Astrocyte (in vitro differentiated cells and primary cell): Measurements from ENCODE around the gene NRAP.

Source experiments
- EZH2 ChIP-seq: IDR thresholded peaks from 2 replicates; pipeline ENCODE4 v1.6.1; 2012; ENCODE audit warnings: mild to moderate bottlenecking, low read length, inconsistent platforms; ENCODE audit not compliant: insufficient read depth
- TF ChIP-seq, protein P1 (sequence below): IDR thresholded peaks from 2 replicates; pipeline ENCODE4 v1.5.1; 2011; ENCODE audit warnings: low read depth, mild to moderate bottlenecking, inconsistent platforms, low read length, moderate library complexity; ENCODE audit not compliant: insufficient read depth

DNA sequence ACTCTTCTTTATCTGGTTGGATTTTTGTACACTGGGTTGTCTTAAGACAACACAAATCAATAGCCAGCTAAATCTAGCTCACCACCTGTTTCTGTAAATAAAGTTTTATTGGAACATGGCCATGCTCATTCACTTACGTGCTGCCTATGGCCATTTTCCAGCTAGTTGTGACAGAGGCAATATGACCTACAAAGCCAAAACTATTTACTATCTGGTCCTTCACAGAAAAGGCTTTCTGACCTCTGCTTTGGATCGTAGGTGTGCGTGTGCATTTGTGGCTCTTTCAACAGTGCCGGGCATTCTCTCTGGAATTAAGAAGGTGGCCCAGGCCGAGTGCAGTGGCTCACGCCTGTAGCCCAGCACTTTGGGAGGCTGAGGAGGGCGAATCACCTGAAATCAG is 45.5 kb downstream of the NRAP start:
- TF ChIP-seq, protein P1, sequence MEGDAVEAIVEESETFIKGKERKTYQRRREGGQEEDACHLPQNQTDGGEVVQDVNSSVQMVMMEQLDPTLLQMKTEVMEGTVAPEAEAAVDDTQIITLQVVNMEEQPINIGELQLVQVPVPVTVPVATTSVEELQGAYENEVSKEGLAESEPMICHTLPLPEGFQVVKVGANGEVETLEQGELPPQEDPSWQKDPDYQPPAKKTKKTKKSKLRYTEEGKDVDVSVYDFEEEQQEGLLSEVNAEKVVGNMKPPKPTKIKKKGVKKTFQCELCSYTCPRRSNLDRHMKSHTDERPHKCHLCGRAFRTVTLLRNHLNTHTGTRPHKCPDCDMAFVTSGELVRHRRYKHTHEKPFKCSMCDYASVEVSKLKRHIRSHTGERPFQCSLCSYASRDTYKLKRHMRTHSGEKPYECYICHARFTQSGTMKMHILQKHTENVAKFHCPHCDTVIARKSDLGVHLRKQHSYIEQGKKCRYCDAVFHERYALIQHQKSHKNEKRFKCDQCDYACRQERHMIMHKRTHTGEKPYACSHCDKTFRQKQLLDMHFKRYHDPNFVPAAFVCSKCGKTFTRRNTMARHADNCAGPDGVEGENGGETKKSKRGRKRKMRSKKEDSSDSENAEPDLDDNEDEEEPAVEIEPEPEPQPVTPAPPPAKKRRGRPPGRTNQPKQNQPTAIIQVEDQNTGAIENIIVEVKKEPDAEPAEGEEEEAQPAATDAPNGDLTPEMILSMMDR = no peak
- no peak for TF ChIP-seq EZH2
